KMS-11 (cell line): ENCODE results near the gene CDC123.
A peak's percentile ranks its signal among the peaks of the same experiment; 100 is the strongest.

Experiments used
- H2AFZ ChIP-seq: fragments of 200-600 bp; sonication (generic); 2 replicates; pipeline ENCODE4 v1.6.1; 2016; ENCODE audit warnings: antibody characterized with exemption, mixed run types, low read depth
- H3K27ac ChIP-seq: fragments of 200-600 bp; sonication (generic); 2 replicates; pipeline ENCODE4 v1.6.1; 2016; ENCODE audit warnings: mild to moderate bottlenecking, mixed run types
- H3K27me3 ChIP-seq: fragments of 200-600 bp; sonication (generic); 2 replicates; pipeline ENCODE4 v1.6.1; 2017; ENCODE audit warnings: mild to moderate bottlenecking, low read depth, mixed run types, moderate library complexity; ENCODE audit not compliant: insufficient read depth
- H3K36me3 ChIP-seq: fragments of 200-600 bp; sonication (generic); 2 replicates; pipeline ENCODE4 v1.6.1; 2017; ENCODE audit warnings: mild to moderate bottlenecking, mixed run types; ENCODE audit not compliant: insufficient read depth
- H3K4me1 ChIP-seq: fragments of 200-600 bp; sonication (generic); 2 replicates; pipeline ENCODE4 v1.6.1; 2016; ENCODE audit warnings: mild to moderate bottlenecking, low read depth, mixed run types; ENCODE audit not compliant: poor library complexity, severe bottlenecking
- H3K4me2 ChIP-seq: fragments of 200-600 bp; sonication (generic); 2 replicates; pipeline ENCODE4 v1.7.0; 2016; ENCODE audit warnings: mild to moderate bottlenecking, mixed run types
- H3K4me3 ChIP-seq: fragments of 200-600 bp; sonication (generic); IDR thresholded peaks from 2 replicates; pipeline ENCODE4 v1.6.1; 2017; ENCODE audit warnings: low read depth, low read length, mixed read lengths; ENCODE audit not compliant: insufficient read depth
- H3K79me2 ChIP-seq: fragments of 200-600 bp; sonication (generic); 2 replicates; pipeline ENCODE4 v1.6.1; 2016; ENCODE audit warnings: low read depth, mixed run types; ENCODE audit not compliant: insufficient read depth
- H3K9ac ChIP-seq: fragments of 200-600 bp; sonication (generic); 2 replicates; pipeline ENCODE4 v1.6.1; 2016; ENCODE audit warnings: mild to moderate bottlenecking, mixed run types
- H4K20me1 ChIP-seq: fragments of 200-600 bp; sonication (generic); 2 replicates; pipeline ENCODE4 v1.6.1; 2016; ENCODE audit warnings: mild to moderate bottlenecking, mixed run types; ENCODE audit not compliant: insufficient read depth
- CTCF ChIP-seq: fragments of 200-600 bp; sonication (generic); conservative IDR thresholded peaks from 2 replicates; pipeline ENCODE4 v1.6.1; 2017; ENCODE audit warnings: low read depth, mild to moderate bottlenecking, antibody characterized with exemption, low read length, moderate library complexity, mixed read lengths

The CDC123 gene

GRCh38 chr10:12214093-12214492 lies 18.1 kb downstream of the CDC123 start:
- Histone ChIP-seq H3K4me1 (peaks cover 16% of the 10 kb centered on the region), H3K9ac (no peak overlapping the region), H3K27ac (no peak overlapping the region), H3K36me3 (peaks cover 11% of the 10 kb centered on the region), H3K79me2 (0 out of 2 replicates have a peak, but pooled peaks cover 3% of the 10 kb centered on the region), H3K27me3 (no peaks in the 10 kb centered on the region), H2AFZ (no peak overlapping the region), H3K4me2 (no peak overlapping the region), H4K20me1 (no peaks in the 10 kb centered on the region), H3K4me3 (no peak overlapping the region)
- no peak for TF ChIP-seq CTCF

- Histone ChIP-seq H3K79me2 (0 out of 2 replicates have a peak, but pooled peaks cover 5% of the 10 kb centered on the region), H3K9ac (no peak overlapping the region), H3K4me2 (no peak overlapping the region), H3K27ac (no peak overlapping the region), H2AFZ (no peak overlapping the region), H4K20me1 (no peaks in the 10 kb centered on the region), H3K4me1 (peaks cover 16% of the 10 kb centered on the region), H3K27me3 (no peaks in the 10 kb centered on the region), H3K4me3 (no peak overlapping the region), H3K36me3 (peaks cover 7% of the 10 kb centered on the region)
- TF ChIP-seq CTCF, result peak; percentile 84
These were observed 18.8 kb downstream of the CDC123 start for GRCh38 chr10:12214763-12215218.

GRCh38 chr10:12218991-12219390 lies 23.0 kb downstream of the CDC123 start:
- Histone ChIP-seq H3K4me1 (peaks cover 10% of the 10 kb centered on the region), H3K36me3 (no peaks in the 10 kb centered on the region; the same call in 1 of the 2 replicates), H3K4me3 (no peak overlapping the region), H3K4me2 (no peak overlapping the region), H3K79me2 (peaks cover 5% of the 10 kb centered on the region; the same call in 1 of the 2 replicates), H3K27me3 (no peaks in the 10 kb centered on the region), H4K20me1 (no peaks in the 10 kb centered on the region), H2AFZ (no peak overlapping the region), H3K27ac (no peak overlapping the region), H3K9ac (no peak overlapping the region)
- TF ChIP-seq CTCF, result no peak

GRCh38 chr10:12221323-12222298 lies 25.6 kb downstream of the CDC123 start:
- peaks cover 6% of the 10 kb centered on the region; the same call in 1 of the 2 replicates for H3K36me3 ChIP-seq
- H3K4me1 ChIP-seq, result peaks cover 10% of the 10 kb centered on the region
- no peak overlapping the region for H2AFZ ChIP-seq
- TF ChIP-seq CTCF, result no peak
- peaks cover 5% of the 10 kb centered on the region; the same call in 1 of the 2 replicates for H3K79me2 ChIP-seq
- H4K20me1 ChIP-seq, result no peaks in the 10 kb centered on the region
- no peak overlapping the region for H3K4me3 ChIP-seq
- H3K27me3 ChIP-seq, result no peaks in the 10 kb centered on the region
- H3K9ac ChIP-seq, result no peak overlapping the region
- H3K4me2 ChIP-seq, result no peak overlapping the region
- H3K27ac ChIP-seq, result peak overlapping the region; percentile 15; the same call in 1 of the 2 replicates
